Measurements from ENCODE around the gene RUNX2. TPM values are rescaled to one million over a fixed set of nuclear protein-coding genes. Genes with fewer than 3 reads are reported as not detected.

The RUNX2 gene
- total and polyA plus RNA-seq, 2 donors (not counting 1 experiment from before 2014, with no cell fraction given), result 1.3 to 2.4 TPM

DNA sequence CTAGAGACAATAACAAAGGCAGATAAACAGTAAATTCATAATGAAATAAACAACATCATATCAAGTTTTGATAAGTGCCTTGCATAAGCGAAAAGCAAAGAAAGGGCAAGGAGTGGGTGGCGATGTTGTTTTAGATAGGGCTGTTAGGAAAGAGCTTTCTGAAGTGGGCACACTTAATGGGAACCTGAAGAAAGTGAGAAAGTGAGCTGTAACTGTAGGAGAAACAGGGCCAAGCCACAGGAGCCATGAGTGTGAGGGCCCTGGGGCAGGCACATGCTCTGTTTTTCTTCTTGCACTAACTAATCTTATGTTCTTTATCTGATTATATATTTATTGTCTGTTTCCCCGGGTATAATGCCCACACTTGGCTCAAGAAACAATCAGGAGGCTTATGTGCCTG lies 243.0 kb downstream of the RUNX2 start:
- Histone ChIP-seq H3K79me2 (ENCODE audit: control insufficient read depth, insufficient read depth, low read length) (no peaks in the 10 kb centered on the region), H3K4me1 (ENCODE audit: control insufficient read depth in 2 of 2, insufficient read depth in 2 of 2, low read length in 2 of 2) (no peaks in the 10 kb centered on the region), H3K36me3 (replicated peaks in 1 of 2; ENCODE audit: control extremely low read depth in 1 of 2, control insufficient read depth in 1 of 2, extremely low read depth in 1 of 2, insufficient read depth in 2 of 2, low read length in 1 of 2) (no peaks in the 10 kb centered on the region), H3K9me3 (ENCODE audit: control extremely low read depth in 1 of 3, control insufficient read depth in 2 of 3, insufficient read depth in 1 of 3, low read length in 2 of 3) (no peaks in the 10 kb centered on the region), H2AFZ (ENCODE audit: insufficient read depth, low read depth, low read length, poor library complexity, severe bottlenecking) (no peak overlapping the region), H4K20me1 (ENCODE audit: control insufficient read depth, insufficient read depth, low read length, poor library complexity, severe bottlenecking) (no peaks in the 10 kb centered on the region), H3K4me3 (ENCODE audit: control extremely low read depth in 1 of 5, extremely low read depth in 1 of 5, insufficient read depth in 1 of 5, low read depth in 2 of 5, low read length in 4 of 5) (no peak overlapping the region), H3K4me2 (replicated peaks; ENCODE audit: low read depth, low read length, poor library complexity, severe bottlenecking) (no peak overlapping the region), H3K27ac (ENCODE audit: low read length in 2 of 2) (no peak overlapping the region), H3K27me3 (replicated peaks in 1 of 4; ENCODE audit: control extremely low read depth in 1 of 4, control insufficient read depth in 3 of 4, insufficient read depth in 4 of 4, low read length in 3 of 4) (no peaks in the 10 kb centered on the region), H3K9ac (ENCODE audit: low read length) (no peak overlapping the region)
- H3K9me3 Mint-ChIP-seq (ENCODE audit: insufficient read depth), result no peaks in the 10 kb centered on the region
- peaks cover 2% of the 10 kb centered on the region for H3K4me1 Mint-ChIP-seq
- no peak for TF ChIP-seq EZH2 (IDR thresholded peaks at IDR 0.05; ENCODE audit: borderline replicate concordance, insufficient read depth, low read depth, low read length, poor library complexity, severe bottlenecking)
- TF ChIP-seq, protein P1, sequence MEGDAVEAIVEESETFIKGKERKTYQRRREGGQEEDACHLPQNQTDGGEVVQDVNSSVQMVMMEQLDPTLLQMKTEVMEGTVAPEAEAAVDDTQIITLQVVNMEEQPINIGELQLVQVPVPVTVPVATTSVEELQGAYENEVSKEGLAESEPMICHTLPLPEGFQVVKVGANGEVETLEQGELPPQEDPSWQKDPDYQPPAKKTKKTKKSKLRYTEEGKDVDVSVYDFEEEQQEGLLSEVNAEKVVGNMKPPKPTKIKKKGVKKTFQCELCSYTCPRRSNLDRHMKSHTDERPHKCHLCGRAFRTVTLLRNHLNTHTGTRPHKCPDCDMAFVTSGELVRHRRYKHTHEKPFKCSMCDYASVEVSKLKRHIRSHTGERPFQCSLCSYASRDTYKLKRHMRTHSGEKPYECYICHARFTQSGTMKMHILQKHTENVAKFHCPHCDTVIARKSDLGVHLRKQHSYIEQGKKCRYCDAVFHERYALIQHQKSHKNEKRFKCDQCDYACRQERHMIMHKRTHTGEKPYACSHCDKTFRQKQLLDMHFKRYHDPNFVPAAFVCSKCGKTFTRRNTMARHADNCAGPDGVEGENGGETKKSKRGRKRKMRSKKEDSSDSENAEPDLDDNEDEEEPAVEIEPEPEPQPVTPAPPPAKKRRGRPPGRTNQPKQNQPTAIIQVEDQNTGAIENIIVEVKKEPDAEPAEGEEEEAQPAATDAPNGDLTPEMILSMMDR (IDR thresholded peaks at IDR 0.05), result no peak
- H3K27ac Mint-ChIP-seq, result no peak overlapping the region
- CTCF ChIA-PET, result no interaction called here
- DNase-seq, result no peak
- intact Hi-C loops (cut with micrococcal nuclease), result no loop called here
- no peak overlapping the region for H3K4me3 Mint-ChIP-seq
- no peak for ATAC-seq (ENCODE audit: low read depth)
- POLR2A ChIA-PET, result no interaction called here
- 97% methylated on average over 3 of the region's 3 CpGs for WGBS (ENCODE audit: insufficient coverage)
- no peaks in the 10 kb centered on the region for H3K27me3 Mint-ChIP-seq

DNA sequence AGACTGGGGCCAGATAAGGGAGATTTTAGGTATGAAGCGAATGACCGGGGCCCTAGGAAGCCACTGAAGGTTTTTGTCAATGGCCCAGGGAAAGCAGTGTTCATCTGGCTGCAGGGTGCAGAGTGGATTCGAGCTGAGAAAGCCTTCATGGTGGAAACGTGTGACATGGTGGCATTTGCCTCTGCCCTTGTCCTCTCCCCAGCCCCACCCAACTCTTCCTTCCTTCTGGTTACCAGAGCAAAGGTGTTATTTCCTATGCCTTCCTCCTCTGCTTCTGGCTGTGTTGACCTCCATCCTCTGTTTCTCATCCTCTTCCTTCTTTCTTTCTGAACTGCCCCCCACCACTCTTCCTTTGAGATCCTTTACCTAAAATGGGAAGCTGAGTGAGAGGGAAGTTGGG lies 244.7 kb downstream of the RUNX2 start:
- Mint-ChIP-seq H3K9me3 (ENCODE audit: insufficient read depth) (no peaks in the 10 kb centered on the region), H3K4me3 (no peak overlapping the region), H3K27ac (no peak overlapping the region), H3K27me3 (no peaks in the 10 kb centered on the region), H3K4me1 (peaks cover 2% of the 10 kb centered on the region)
- no peak overlapping the region for H3K4me3 ChIP-seq (ENCODE audit: control extremely low read depth in 1 of 5, extremely low read depth in 1 of 5, insufficient read depth in 1 of 5, low read depth in 2 of 5, low read length in 4 of 5)
- TF ChIP-seq EZH2 (IDR thresholded peaks at IDR 0.05; ENCODE audit: borderline replicate concordance, insufficient read depth, low read depth, low read length, poor library complexity, severe bottlenecking), result no peak
- TF ChIP-seq, protein P1 (IDR thresholded peaks at IDR 0.05), result no peak
- H3K9ac ChIP-seq (ENCODE audit: low read length), result no peak overlapping the region
- H3K4me2 ChIP-seq (replicated peaks; ENCODE audit: low read depth, low read length, poor library complexity, severe bottlenecking), result no peak overlapping the region
- ChIA-PET POLR2A (no interaction called here), CTCF (no interaction called here)
- H3K4me1 ChIP-seq (ENCODE audit: control insufficient read depth in 2 of 2, insufficient read depth in 2 of 2, low read length in 2 of 2), result no peaks in the 10 kb centered on the region
- no peak overlapping the region for H2AFZ ChIP-seq (ENCODE audit: insufficient read depth, low read depth, low read length, poor library complexity, severe bottlenecking)
- ATAC-seq (ENCODE audit: low read depth), result no peak
- H3K27ac ChIP-seq (ENCODE audit: low read length in 2 of 2), result no peak overlapping the region
- DNase-seq, result no peak
- H3K36me3 ChIP-seq (replicated peaks in 1 of 2; ENCODE audit: control extremely low read depth in 1 of 2, control insufficient read depth in 1 of 2, extremely low read depth in 1 of 2, insufficient read depth in 2 of 2, low read length in 1 of 2), result no peaks in the 10 kb centered on the region
- no peaks in the 10 kb centered on the region for H3K9me3 ChIP-seq (ENCODE audit: control extremely low read depth in 1 of 3, control insufficient read depth in 2 of 3, insufficient read depth in 1 of 3, low read length in 2 of 3)
- no peaks in the 10 kb centered on the region for H3K79me2 ChIP-seq (ENCODE audit: control insufficient read depth, insufficient read depth, low read length)
- H3K27me3 ChIP-seq (replicated peaks in 1 of 4; ENCODE audit: control extremely low read depth in 1 of 4, control insufficient read depth in 3 of 4, insufficient read depth in 4 of 4, low read length in 3 of 4), result no peaks in the 10 kb centered on the region
- WGBS (ENCODE audit: insufficient coverage), result 74% methylated on average over 4 of the region's 4 CpGs
- intact Hi-C loops (cut with micrococcal nuclease), result no loop called here
- H4K20me1 ChIP-seq (ENCODE audit: control insufficient read depth, insufficient read depth, low read length, poor library complexity, severe bottlenecking), result no peaks in the 10 kb centered on the region
